ENCODE measurements around the gene BARD1.
A peak's percentile ranks its signal among the peaks of the same experiment; 100 is the strongest.
"Not testable (repeated sequence)": the region's sequence is repeated elsewhere in the genome, so short reads cannot be mapped to it uniquely, and the experiment has no call there.

BARD1 gene

GRCh38 chr2:214717837-214718236 is 91.6 kb downstream of the BARD1 start:
- not testable (repeated sequence) for H3K27me3 Mint-ChIP-seq, H3K4me1 Mint-ChIP-seq, H3K27ac Mint-ChIP-seq, H3K4me3 Mint-ChIP-seq
- Mint-ChIP-seq H3K9me3 (peaks cover 18% of the 10 kb centered on the region), H3K36me3 (peaks cover 15% of the 10 kb centered on the region)

DNA sequence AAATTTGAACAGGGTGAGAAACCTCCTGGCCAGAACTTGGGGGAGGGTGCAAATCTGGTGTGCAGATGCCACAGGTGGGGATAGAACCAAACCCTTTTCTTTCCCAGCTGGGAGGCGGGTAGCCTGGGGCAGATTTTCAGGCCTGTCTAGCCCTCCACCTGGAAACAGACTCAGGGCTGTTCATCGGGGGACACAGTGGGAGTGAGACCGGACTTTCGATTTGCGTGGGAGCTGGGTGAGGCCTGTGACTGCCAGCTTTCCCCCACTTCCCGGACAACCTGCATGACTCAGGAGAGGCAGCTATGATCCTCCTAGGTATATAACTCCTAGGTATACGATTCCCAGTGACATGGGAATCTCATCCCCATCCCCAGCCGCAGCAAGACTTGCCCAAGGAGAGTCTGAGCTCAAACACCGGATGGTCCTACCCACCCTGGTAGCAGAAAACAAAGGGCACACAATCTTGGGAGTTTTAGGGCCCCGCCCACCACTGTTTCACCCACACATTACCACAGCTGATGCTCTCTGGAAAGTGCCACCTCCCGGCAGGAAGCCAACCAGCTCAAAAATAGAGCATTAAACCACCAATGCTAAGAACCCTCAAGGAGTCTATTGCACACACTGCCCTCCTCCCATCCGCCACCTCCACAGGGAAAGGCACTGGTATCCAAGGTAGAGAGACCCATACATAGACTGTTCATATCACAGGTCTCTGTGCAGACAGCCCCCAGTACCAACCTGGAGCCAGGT is 92.5 kb downstream of the BARD1 start:
- H3K27ac Mint-ChIP-seq: no peak overlapping the region
- H3K4me1 Mint-ChIP-seq: no peaks in the 10 kb centered on the region
- H3K27me3 Mint-ChIP-seq: no peaks in the 10 kb centered on the region
- no peak overlapping the region for H3K4me3 Mint-ChIP-seq
- peaks cover 13% of the 10 kb centered on the region for H3K36me3 Mint-ChIP-seq
- H3K9me3 Mint-ChIP-seq: peaks cover 17% of the 10 kb centered on the region

DNA sequence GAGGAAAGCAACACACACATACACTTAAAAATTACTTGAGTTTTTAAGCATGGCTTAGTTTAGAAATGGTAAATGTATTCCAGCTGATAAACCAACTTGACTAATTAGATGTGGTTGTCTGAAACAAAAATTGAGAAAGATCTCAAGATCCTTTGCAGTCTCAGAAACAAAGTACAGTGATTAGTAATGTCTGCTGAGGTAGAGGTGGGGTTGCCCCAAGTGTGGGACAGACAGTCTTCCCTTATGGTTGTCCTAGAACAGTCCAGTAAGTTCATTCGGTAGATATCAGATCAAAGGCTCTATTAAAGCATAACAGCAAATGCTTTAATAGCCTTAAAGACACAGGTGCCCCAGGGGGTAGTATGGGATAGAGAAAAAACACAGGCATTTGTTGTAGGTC is 94.5 kb downstream of the BARD1 start:
- Mint-ChIP-seq H3K9me3 (peaks cover 6% of the 10 kb centered on the region), H3K27me3 (no peaks in the 10 kb centered on the region), H3K4me3 (no peak overlapping the region), H3K4me1 (peaks cover 7% of the 10 kb centered on the region), H3K27ac (no peak overlapping the region), H3K36me3 (peaks cover 6% of the 10 kb centered on the region)

DNA sequence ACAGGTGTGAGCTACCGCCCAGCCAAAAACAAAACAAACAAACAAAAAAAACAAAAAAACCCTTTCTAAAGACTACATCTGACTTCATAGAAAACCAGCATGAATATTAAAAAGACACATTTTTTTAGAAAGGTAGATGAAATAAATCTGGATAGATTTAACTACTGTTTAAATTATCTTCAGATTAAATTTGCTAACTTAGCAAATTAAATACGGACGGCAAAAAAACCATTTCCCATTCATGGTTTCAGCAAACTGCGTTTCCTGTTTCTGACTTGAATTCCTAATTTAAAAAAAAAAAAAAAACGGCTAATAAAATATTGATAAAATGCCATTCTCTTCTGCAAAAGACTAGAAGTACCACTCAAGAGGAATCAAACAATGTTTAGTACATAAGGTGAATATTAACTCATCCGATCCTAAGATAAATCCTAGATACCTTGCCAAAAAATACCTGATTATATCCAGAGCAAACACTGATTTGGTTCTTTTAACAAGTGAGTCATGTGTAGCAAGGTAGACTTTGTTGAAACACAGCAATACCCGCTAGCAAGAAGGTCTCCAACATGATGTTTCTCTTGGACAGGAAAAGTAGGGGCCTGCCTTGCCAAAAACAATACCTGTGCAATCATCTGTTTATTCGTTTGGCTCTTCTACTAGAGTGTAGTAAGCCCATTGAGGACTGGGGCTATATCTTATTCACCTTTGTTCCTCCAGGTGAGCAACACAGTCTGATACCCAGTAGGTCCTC is 96.2 kb downstream of the BARD1 start:
- H3K27me3 Mint-ChIP-seq: peaks cover 2% of the 10 kb centered on the region
- H3K27ac Mint-ChIP-seq: no peak overlapping the region
- no peak overlapping the region for H3K4me3 Mint-ChIP-seq
- H3K4me1 Mint-ChIP-seq: peaks cover 7% of the 10 kb centered on the region
- H3K9me3 Mint-ChIP-seq: peaks cover 5% of the 10 kb centered on the region
- peaks cover 4% of the 10 kb centered on the region for H3K36me3 Mint-ChIP-seq

DNA sequence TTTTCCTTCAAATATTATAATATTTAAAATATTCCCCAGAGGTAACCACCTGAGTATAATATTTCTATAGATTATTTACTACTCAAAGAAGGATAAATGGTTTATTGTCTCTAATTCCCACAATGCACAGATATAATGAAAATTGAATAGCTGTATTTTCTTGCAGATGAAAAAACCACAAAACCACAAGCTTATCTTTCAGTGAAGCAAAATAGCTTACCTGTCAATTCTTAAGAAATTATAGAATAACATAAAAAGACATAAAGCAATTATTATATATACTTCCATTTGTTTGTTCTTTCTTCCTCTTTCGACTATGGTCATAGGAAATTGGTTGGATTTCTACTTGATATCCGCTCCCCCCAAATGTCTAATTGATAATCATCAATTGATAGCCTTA is 98.8 kb downstream of the BARD1 start:
- peaks cover 7% of the 10 kb centered on the region for H3K4me1 Mint-ChIP-seq
- H3K27me3 Mint-ChIP-seq: peaks cover 2% of the 10 kb centered on the region
- H3K4me3 Mint-ChIP-seq: no peak overlapping the region

GRCh38 chr2:214706986-214707385 is 102.5 kb downstream of the BARD1 start:
- Mint-ChIP-seq H3K4me3 (no peak overlapping the region), H3K27ac (no peak overlapping the region), H3K36me3 (no peaks in the 10 kb centered on the region), H3K27me3 (peaks cover 5% of the 10 kb centered on the region), H3K9me3 (peaks cover 13% of the 10 kb centered on the region), H3K4me1 (peaks cover 7% of the 10 kb centered on the region)

More for the DNA sequence above, 98.8 kb downstream of the BARD1 start:
- Mint-ChIP-seq H3K36me3 (no peaks in the 10 kb centered on the region), H3K27ac (no peak overlapping the region), H3K9me3 (no peaks in the 10 kb centered on the region)

- Mint-ChIP-seq H3K9me3 (peaks cover 22% of the 10 kb centered on the region), H3K27me3 (peaks cover 12% of the 10 kb centered on the region), H3K4me3 (no peak overlapping the region), H3K36me3 (peaks cover 6% of the 10 kb centered on the region), H3K4me1 (no peaks in the 10 kb centered on the region), H3K27ac (no peak overlapping the region)
Observed at GRCh38 chr2:214699236-214699635, 110.2 kb downstream of the BARD1 start.

DNA sequence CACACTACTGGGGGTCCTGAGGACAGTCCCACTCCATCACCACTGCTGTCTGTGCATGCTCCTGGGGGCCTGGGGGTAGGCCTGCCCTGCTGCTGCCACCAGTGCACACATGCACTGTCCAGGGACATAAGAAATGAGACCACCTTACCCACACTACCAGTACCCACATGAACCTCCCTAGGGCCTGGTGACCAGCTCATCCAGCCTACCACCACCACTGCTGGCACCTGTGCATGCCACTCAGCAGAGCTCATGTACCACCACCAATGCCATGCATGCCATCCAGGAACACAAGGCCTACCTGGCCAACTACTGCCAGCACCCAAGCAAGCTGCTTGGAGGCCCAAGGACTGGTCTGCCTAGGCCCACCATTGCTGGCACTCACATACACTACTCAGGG is 112.8 kb downstream of the BARD1 start:
- H3K36me3 Mint-ChIP-seq: peaks cover 6% of the 10 kb centered on the region
- H3K4me1 Mint-ChIP-seq: no peaks in the 10 kb centered on the region
- H3K27me3 Mint-ChIP-seq: peaks cover 13% of the 10 kb centered on the region
- H3K9me3 Mint-ChIP-seq: peaks cover 14% of the 10 kb centered on the region
- H3K4me3 Mint-ChIP-seq: no peak overlapping the region
- H3K27ac Mint-ChIP-seq: no peak overlapping the region

- peaks cover 8% of the 10 kb centered on the region for H3K9me3 Mint-ChIP-seq
- no peak overlapping the region for H3K4me3 Mint-ChIP-seq
- H3K36me3 Mint-ChIP-seq: peaks cover 3% of the 10 kb centered on the region
- H3K4me1 Mint-ChIP-seq: no peaks in the 10 kb centered on the region
- H3K27me3 Mint-ChIP-seq: peaks cover 9% of the 10 kb centered on the region
- H3K27ac Mint-ChIP-seq: no peak overlapping the region
Observed at GRCh38 chr2:214695789-214696188, 113.7 kb downstream of the BARD1 start.

DNA sequence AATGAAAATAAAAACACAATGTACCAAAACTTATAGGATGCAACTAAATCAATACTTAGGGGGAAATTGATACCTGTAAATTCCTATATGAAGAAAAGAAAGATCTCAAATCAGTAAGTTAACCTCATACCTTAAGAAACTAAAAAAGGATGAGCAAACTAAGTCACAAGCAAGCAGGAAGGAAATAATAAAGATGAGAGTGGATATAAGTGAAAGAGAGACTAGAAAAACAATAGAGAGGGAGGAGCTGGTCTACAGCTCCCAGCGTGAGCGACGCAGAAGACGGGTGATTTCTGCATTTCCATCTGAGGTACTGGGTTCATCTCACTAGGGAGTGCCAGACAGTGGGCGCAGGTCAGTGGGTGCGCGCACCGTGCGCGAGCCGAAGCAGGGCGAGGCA is 125.9 kb downstream of the BARD1 start:
- H3K4me3 Mint-ChIP-seq: peak overlapping the region; percentile 78
- peak overlapping the region; percentile 48 for H3K27ac Mint-ChIP-seq
- H3K27me3 Mint-ChIP-seq, H3K4me1 Mint-ChIP-seq, H3K36me3 Mint-ChIP-seq, H3K9me3 Mint-ChIP-seq: not testable (repeated sequence)

- no peaks in the 10 kb centered on the region for H3K9me3 Mint-ChIP-seq
Observed at GRCh38 chr2:214679736-214680135, 129.7 kb downstream of the BARD1 start.

GRCh38 chr2:214676421-214677089 is 132.9 kb downstream of the BARD1 start:
- no peaks in the 10 kb centered on the region for H3K4me1 Mint-ChIP-seq
- H3K27me3 Mint-ChIP-seq: no peaks in the 10 kb centered on the region
- H3K9me3 Mint-ChIP-seq: no peaks in the 10 kb centered on the region
- H3K4me3 Mint-ChIP-seq: no peak overlapping the region
- H3K27ac Mint-ChIP-seq: no peak overlapping the region
- no peaks in the 10 kb centered on the region for H3K36me3 Mint-ChIP-seq

More at GRCh38 chr2:214679736-214680135, 129.7 kb downstream of the BARD1 start:
- H3K4me1 Mint-ChIP-seq: peaks cover 9% of the 10 kb centered on the region
- no peak overlapping the region for H3K4me3 Mint-ChIP-seq
- H3K36me3 Mint-ChIP-seq: no peaks in the 10 kb centered on the region
- peaks cover 7% of the 10 kb centered on the region for H3K27me3 Mint-ChIP-seq
- H3K27ac Mint-ChIP-seq: no peak overlapping the region

Data from activated naive CD4-positive, alpha-beta T cell treated with anti-CD3 and anti-CD28 coated beads, Interleukin-2, amount 50 U/mL, for 24 hours (primary cell).